Measurements from ENCODE around the gene KCNJ14.

GRCh38 chr19:48445606-48446481, 9.5 kb upstream of the KCNJ14 start, which contains the start of gene GRWD1:
- TF ChIP-seq POLR2A (IDR thresholded peaks at IDR 0.05; ENCODE audit: low read depth) (no peak), CTCF (IDR thresholded peaks at IDR 0.05) (no peak), EP300 (IDR thresholded peaks at IDR 0.05) (no peak), POLR2AphosphoS5 (IDR thresholded peaks at IDR 0.05) (peak; percentile 82 to 86)
